Inferior parietal cortex (tissue), 1 donor: ENCODE measurements around the gene CDH12.
"Not testable (repeated sequence)": the region's sequence is repeated elsewhere in the genome, so short reads cannot be mapped to it uniquely, and the experiment has no call there.

ENCODE experiments used
- DNase-seq: peaks from one replicate; pipeline ENCODE4 v3.0.0-alpha.2; 2016; ENCODE audit errors: extremely low spot score

Gene CDH12

GRCh38 chr5:22293147-22293546 lies 560.0 kb downstream of the CDH12 start:
- DNase-seq: no peak

GRCh38 chr5:22278164-22278563 lies 575.0 kb downstream of the CDH12 start:
- no peak for DNase-seq

GRCh38 chr5:22277006-22277405 lies 576.1 kb downstream of the CDH12 start:
- DNase-seq: no peak

- not testable (repeated sequence) for DNase-seq
Measured at GRCh38 chr5:22265855-22266254, 587.3 kb downstream of the CDH12 start.

- no peak for DNase-seq
Measured at GRCh38 chr5:22258139-22258538, 595.0 kb downstream of the CDH12 start.

GRCh38 chr5:22250528-22250927 lies 602.6 kb downstream of the CDH12 start:
- no peak for DNase-seq

GRCh38 chr5:22249209-22249729 lies 603.9 kb downstream of the CDH12 start:
- no peak for DNase-seq

GRCh38 chr5:22245770-22246169 lies 607.4 kb downstream of the CDH12 start:
- DNase-seq: no peak

GRCh38 chr5:22242532-22242931 lies 610.6 kb downstream of the CDH12 start:
- no peak for DNase-seq

GRCh38 chr5:22238047-22238446 lies 615.1 kb downstream of the CDH12 start:
- no peak for DNase-seq

- DNase-seq: no peak
Measured at GRCh38 chr5:22226423-22226822, 626.7 kb downstream of the CDH12 start.

GRCh38 chr5:22223079-22223478 lies 630.1 kb downstream of the CDH12 start:
- DNase-seq: no peak

- DNase-seq: not testable (repeated sequence)
Measured at GRCh38 chr5:22213703-22214495, 639.2 kb downstream of the CDH12 start.

GRCh38 chr5:22212254-22212991 lies 640.7 kb downstream of the CDH12 start:
- not testable (repeated sequence) for DNase-seq

- not testable (repeated sequence) for DNase-seq
Measured at GRCh38 chr5:22208463-22208862, 644.7 kb downstream of the CDH12 start.

- DNase-seq: not testable (repeated sequence)
Measured at GRCh38 chr5:22188651-22189050, 664.5 kb downstream of the CDH12 start.

GRCh38 chr5:22187632-22188228 lies 665.4 kb downstream of the CDH12 start:
- not testable (repeated sequence) for DNase-seq

- DNase-seq: not testable (repeated sequence)
Measured at GRCh38 chr5:22169226-22169625, 683.9 kb downstream of the CDH12 start.

GRCh38 chr5:22168704-22169103 lies 684.4 kb downstream of the CDH12 start:
- DNase-seq: not testable (repeated sequence)

- not testable (repeated sequence) for DNase-seq
Measured at GRCh38 chr5:22165931-22166330, 687.2 kb downstream of the CDH12 start.

- not testable (repeated sequence) for DNase-seq
Measured at GRCh38 chr5:22164910-22165748, 688.0 kb downstream of the CDH12 start.
